VCaP (cell line): ENCODE data around the gene NPIPB4.
"Not testable (repeated sequence)": the region's sequence is repeated elsewhere in the genome, so short reads cannot be mapped to it uniquely, and the experiment has no call there.

Experiments
- H3K27ac ChIP-seq: fragments of 450-650 bp; 2 replicates; pipeline ENCODE4 v1.5.1; 2017

NPIPB4 gene

DNA sequence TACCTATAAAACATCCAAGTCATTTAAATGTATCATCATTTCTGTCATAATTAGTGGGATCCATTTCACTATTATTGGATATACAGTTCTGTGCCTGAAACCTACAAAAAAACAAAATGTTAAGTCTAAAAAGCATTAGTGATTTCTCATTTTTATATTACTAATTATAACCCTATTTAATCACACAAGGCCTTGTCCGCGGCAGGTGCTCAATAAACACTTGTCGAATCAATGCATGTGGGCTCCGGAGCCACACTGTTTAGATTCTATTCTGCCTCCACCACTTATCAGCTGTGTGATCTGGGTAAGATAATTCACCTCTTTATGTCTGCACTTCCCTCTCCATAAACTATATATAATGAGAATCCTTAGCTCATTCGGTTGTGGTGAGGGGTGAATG lies at the start of gene NPIPB4:
Gene NPIPB4 (minus strand): TSS at position 101 of the 400 bp plus-strand sequence. CDS start 378 bp downstream, outside the sequence.
- H3K27ac ChIP-seq, result not testable (repeated sequence)

DNA sequence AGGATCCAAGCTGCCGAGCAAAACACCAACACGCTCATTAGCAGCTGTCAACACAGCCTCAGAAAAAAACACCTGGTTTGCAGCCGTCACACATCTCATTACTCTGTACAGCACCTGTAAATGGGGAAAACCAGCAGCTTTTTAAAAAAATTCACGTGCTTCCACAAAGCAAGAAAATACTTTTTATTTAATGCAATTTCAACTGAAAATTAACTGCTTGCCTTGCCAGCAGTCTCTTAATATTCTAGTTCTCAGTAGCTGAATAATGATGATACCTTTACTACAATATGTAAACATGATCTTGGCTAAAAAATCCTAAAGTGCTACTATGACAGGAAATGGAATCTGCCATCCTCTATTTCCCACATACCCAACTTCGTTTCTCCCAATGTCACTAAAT lies 41.4 kb upstream of the NPIPB4 start:
- H3K27ac ChIP-seq, result not testable (repeated sequence)

DNA sequence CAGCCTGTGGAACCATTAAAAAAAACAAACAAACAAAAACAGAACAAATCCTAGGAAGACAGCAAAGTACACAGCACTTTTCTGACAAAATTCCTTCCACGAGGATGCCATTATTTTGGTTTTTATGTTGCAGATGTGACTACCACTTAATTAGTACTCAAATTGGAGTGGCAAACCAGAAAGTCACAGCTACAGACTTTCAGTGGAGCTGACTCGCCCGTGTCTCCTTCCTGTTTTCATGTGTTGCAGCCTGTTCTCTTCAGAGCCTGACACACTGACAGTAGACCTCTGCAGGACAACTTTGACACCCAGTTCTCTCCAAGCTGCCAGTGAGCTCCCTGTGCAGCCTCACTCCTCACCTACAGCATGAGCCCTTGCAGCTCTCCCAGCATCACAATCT lies 24.4 kb upstream of the NPIPB4 start:
- not testable (repeated sequence) for H3K27ac ChIP-seq

DNA sequence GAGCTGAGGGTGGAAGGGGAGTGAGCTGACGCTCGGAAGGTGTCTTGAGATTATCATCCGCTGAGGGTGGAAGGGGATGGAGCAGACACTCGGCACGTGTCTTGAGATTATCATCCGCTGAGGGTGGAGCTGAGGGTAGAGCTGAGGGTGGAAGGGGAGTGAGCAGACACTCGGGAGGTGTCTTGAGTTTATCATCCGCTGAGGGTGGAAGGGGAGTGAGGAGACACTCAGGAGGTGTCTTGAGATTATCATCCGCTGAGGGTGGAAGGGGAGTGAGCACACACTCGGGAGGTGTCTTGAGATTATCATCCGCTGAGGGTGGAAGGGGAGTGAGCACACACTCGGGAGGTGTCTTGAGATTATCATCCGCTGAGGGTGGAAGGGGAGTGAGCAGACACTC lies 20.4 kb downstream of the NPIPB4 start:
- H3K27ac ChIP-seq, result not testable (repeated sequence)

DNA sequence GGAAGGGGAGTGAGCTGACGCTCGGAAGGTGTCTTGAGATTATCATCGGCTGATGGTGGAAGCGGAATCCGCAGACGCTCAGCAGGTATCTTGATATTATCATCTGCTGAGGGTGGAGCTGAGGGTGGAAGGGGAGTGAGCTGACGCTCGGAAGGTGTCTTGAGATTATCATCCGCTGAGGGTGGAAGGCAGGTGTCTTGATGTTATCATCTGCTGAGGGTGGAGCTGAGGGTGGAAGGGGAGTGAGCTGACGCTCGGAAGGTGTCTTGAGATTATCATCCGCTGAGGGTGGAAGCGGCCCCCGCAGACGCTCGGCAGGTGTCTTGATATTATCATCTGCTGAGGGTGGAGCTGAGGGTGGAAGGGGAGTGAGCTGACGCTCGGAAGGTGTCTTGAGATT lies 21.2 kb downstream of the NPIPB4 start:
- not testable (repeated sequence) for H3K27ac ChIP-seq

DNA sequence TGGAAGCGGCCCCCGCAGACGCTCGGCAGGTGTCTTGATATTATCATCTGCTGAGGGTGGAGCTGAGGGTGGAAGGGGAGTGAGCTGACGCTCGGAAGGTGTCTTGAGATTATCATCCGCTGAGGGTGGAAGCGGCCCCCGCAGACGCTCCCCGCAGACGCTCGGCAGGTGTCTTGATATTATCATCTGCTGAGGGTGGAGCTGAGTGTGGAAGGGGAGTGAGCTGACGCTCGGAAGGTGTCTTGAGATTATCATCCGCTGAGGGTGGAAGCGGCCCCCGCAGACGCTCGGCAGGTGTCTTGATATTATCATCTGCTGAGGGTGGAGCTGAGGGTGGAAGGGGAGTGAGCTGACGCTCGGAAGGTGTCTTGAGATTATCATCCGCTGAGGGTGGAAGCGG lies 21.8 kb downstream of the NPIPB4 start:
- not testable (repeated sequence) for H3K27ac ChIP-seq

DNA sequence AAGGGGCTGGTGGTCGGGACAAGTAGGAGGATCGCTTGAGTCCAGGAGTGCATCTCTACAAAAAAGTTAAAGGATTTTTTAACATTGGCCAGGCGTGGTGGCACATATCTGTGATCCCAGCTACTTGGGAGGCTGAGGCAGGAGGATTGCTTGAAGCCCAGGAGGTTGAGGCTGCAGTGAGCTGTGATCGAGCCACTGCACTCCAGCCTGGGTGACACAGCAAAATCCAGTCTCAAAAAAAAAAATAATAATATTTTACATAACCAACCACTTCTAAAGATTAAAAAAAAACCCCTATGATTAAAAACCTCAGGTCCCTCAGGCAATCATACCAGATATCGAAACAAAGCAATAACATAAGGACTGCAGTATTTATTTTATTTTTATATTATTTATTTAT lies 23.3 kb downstream of the NPIPB4 start:
- H3K27ac ChIP-seq, result not testable (repeated sequence)

DNA sequence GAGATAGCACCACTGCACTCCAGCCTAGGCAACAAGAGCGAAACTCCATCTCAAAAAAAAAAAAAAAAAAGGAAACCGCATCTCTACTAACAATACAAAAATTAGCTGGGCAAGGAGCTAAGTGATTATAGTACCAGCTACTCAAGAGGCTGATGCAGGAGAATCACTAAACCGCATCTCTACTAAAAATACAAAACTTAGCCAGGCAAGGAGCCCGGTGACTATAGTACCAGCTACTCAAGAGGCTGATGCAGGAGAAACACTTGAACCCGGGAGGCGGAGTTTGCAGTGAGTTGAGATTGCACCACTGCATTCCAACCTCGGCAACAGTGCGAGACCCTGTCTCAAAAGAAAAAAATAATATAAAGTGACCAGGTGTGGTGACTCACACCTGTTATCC lies 27.6 kb downstream of the NPIPB4 start:
- H3K27ac ChIP-seq, result not testable (repeated sequence)

DNA sequence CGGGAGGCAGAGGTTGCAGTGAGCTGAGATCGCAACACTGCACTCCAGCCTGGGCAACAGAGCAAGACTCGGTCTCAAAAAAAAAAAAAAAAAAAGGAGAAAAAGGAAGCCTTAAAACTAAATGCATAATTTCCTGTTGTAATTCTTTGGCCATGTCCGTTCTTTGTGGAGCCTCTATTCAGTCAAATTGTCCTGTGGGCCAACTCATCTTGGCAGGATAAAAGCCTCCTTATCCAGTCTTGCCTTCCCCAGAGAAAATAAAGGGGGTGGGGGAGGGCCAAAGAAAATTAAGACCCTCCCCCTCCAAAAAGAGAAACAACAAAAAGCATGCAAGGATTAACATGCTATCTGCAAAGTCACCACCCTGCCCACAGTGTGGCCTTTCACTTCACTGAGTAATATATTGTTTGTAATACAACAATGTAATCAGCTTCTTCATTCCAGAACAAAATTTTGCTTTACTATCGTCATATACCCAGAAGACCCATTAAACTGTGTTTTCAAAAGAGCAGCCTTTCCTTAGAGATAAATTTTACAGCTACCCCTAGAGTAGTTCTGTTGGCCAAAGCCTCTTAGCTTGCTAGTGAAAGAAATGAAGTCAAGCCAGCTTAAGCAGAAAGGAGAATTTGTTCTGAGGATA lies 31.4 kb downstream of the NPIPB4 start:
- not testable (repeated sequence) for H3K27ac ChIP-seq

DNA sequence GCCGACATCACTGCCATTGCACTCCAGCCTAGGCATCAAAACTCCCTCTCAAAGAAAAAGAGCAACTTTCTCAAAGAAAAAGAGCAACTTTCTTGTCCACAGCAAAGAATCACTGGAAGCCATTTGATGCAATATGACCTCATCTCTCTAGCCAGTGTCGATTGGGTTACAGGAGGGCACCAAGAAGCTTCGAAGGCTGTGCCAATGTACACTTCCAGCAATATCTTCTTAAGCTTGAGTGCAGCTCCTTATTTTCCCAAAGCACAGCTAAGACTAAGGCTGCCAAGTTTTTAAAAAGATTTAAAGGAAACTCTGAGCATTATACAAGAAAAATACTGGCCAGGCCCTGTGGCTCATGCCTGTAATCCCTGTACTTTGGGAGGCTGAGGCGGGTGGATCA lies 32.0 kb downstream of the NPIPB4 start:
- H3K27ac ChIP-seq, result not testable (repeated sequence)

DNA sequence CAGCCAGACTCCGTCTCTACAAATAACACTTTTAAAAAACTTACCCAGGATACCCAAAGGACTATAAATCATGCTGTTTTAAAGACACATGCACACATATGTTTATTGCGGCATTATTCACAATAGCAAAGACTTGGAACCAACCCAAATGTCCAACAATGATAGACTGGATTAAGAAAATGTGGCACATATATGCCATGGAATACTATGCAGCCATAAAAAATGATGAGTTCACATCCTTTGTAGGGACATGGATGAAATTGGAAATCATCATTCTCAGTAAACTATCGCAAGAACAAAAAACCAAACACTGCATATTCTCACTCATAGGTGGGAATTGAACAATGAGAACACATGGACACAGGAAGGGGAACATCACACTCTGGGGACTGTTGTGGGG lies 34.3 kb downstream of the NPIPB4 start:
- not testable (repeated sequence) for H3K27ac ChIP-seq

DNA sequence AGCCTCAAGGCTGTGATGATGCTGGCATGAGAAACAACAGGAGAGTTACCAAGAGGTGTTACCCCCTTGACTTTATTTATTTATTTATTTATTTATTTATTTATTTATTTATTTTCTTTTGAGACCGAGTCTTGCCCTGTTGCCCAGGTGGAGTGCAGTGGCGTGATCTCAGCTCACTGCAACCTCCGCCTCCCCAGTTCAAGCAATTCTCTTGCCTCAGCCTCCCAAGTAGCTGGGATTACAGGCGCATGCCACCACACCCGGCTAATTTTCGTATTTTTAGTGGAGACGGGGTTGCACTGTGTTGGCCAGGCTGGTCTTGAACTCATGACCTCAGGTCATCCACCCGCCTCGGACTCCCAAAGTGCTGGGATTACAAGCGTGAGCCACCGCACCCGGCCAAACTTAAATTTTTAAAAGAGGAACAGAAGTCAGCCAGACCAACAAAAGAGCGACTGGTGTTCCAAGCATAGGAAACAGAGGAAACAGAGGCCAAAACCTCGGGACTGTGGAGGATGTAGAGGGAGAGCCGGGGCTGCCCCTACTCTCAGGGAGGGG lies 36.6 kb downstream of the NPIPB4 start:
- peak overlapping the region; percentile 64; the same call in 1 of the 2 replicates for H3K27ac ChIP-seq

DNA sequence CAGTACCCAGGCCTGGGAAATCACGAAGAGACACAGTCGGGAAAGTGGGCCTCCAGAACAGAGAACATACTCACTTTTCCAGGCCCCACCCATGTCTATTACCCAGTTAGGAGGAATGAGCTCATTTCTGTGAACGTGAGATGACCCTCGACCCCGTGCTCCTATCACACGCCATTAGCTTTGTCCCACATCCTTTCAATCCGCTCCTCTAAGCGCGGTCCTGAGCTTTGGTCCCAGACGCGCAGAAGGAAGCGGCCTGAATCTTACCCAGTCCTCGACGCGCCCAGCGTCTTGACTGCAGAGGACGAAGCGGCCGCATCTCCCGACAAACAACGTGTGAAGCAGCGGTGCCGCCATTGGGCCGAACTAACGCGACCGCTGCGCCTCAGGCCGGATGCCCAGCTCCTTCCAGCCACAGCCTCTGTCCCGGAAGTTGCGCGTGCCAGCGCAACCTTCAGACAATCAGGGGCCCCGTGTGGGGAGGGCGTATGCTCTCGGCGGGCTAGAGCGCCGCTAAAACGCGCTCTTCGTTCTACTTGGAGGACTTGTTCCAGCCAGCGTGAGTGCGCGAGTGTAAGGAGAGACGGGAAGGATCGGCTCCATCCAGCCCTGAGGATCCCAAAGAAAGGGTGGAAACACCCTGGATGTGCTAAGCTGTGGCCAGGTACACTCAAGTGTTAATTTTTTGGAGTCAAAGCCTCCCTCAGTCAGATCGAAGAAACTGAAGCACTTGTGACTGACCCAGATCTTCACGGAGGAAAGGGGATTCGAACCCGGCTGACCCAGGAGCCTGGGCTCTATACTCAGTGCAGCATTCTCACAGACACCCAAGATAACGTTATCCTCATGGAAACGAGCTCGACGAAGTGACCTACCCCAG lies 37.3 kb downstream of the NPIPB4 start:
- peak overlapping the region; percentile 64 for H3K27ac ChIP-seq

DNA sequence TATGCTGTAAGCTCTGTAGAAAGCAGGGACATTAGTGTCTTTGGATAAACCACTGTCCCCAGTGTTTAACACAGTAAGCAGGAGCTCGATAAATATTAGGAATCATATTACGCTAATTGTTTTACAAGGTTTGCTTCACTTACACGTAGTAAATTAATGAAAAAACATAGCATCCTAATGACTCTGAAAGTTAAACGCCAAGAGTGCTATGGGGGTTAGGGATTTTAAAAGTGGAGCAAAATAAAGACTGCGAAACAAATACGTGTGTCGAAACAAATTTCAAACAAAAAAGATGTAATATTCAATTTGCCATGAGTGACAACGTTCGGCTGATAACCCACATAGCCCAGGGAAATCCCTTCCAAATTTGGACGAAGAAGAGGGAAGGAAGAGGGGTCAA lies 37.9 kb downstream of the NPIPB4 start:
- H3K27ac ChIP-seq, result peak overlapping the region; percentile 64

DNA sequence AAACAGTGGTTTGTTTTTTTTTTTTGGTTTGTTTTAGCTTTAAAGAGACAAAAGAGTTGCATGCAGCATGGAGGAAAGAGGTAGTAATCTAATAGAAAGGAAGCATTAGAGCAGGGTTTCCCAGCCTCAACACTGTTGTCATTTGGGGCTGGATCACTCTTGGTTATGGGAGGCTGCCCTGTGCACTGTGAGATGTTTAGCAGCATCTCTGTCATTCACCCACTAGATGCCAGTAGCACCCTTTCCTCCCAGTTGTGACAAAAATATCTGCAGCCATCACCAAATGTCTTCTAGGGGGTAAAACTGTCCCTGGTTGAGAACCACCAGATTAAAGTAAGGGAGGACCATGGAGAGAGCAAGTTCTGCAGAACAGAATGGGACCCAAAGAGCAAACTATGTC lies 40.5 kb downstream of the NPIPB4 start:
- not testable (repeated sequence) for H3K27ac ChIP-seq

DNA sequence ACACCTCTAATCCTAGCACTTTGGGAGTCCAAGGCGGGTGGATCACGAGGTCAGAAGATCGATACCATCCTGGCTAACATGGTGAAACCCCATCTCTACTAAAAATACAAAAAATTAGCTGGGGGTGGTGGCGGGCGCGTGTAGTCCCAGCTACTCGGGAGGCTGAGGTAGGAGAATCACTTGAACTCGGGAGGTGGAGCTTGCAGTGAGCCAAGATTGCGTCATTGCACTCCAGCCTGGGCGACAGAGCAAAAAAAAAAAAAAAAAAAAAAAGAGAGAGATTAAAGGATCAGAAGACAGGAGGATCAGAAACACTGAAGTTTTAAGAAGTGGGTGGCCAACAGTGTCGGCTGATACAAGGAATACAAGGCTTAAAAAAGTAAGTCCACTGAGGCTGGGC lies 41.9 kb downstream of the NPIPB4 start:
- H3K27ac ChIP-seq, result not testable (repeated sequence)

DNA sequence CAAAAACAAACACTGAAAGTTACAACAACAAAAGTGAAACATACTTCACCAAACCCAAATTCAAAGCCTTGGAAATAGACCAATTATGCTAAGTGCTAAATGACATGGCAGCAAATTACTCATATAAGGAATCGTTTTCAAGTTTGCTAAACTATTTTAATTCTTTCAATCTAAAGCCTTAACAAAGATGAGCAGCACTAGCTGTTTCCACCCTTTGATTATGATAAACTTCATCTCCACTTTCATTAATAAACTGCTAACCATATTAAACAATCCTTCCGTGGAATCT lies 55.2 kb downstream of the NPIPB4 start:
- not testable (repeated sequence) for H3K27ac ChIP-seq
